Activated T-helper 1 cell treated with anti-CD3 and anti-CD28 coated beads, Interleukin-2, amount 50 U/mL, for 16 hours (primary cell): ENCODE results near the gene TDRD3.
"Not testable (repeated sequence)": the region's sequence is repeated elsewhere in the genome, so short reads cannot be mapped to it uniquely, and the experiment has no call there.

Experiments
- DNase-seq, 2 donors: peaks; one replicate each; pipeline ENCODE4 v3.0.0-alpha.2; 2020; ENCODE audit warnings: low read depth in 1 of 2, low spot score in 1 of 2

Gene TDRD3

GRCh38 chr13:60396783-60397703, at the start of gene TDRD3:
Gene TDRD3 (plus strand): TSS chr13:60397220. CDS start chr13:60397365, 145 bp downstream.
- DNase-seq: peak; percentile 45 to 69

- DNase-seq: no peak
Observed at GRCh38 chr13:60347690-60348089, 49.3 kb upstream of the TDRD3 start.

GRCh38 chr13:60348097-60348496, 48.9 kb upstream of the TDRD3 start:
- DNase-seq: no peak

DNA sequence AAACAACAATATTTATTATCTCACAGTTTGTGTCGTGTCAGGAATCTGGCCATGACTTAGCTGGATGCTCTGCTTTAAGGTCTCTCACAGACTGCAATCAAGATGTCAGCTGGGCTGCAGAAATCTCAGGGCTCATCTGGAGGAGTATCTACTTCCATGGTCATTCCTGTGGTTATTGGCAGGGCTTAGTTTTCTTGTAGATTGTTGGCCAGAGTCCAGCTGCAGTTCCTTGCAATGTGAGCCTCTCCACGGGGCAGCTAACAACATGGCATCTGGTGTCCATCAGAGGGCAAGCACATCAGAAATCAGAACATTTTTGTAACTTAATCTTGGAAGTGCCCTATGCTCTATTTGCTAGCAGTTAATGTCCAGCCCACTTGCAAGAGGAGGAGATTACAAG, 45.7 kb upstream of the TDRD3 start:
- no peak for DNase-seq

DNA sequence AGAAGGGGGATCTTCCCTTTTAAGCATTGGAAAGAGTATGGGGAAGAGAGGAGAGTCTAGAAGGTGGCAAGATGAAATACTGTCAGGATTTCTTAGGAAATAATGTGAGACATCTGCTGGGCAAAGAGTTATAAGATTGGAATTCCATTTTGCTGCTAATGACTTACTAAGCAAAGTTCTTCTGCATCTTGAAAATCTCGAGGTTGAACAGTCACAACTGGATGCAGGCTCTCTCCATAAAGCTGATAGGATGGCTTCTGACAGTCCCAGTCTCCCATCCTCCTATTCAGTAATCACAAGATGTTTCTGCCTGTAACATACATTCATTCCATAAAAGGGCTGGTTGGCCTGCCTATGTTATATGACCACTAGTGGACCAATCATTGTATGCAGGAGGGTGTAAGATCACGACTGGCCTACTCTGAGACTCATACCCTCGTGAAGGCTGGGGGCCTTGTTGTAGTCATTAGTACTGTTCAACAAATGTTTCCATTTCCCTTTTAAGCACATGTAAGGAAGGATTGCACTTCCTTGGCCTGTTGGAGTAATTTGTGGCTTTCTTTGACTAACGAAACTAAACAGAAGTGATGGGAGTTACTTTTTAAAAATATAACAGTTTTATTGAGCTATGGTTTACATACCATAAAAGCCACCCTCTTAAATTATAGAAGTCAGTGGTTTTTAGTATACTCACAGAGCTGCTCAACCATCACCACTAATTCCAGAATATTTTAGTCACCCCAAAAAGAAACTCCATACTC, 45.0 kb upstream of the TDRD3 start:
- DNase-seq: no peak

GRCh38 chr13:60352644-60353043, 44.4 kb upstream of the TDRD3 start:
- DNase-seq: no peak

DNA sequence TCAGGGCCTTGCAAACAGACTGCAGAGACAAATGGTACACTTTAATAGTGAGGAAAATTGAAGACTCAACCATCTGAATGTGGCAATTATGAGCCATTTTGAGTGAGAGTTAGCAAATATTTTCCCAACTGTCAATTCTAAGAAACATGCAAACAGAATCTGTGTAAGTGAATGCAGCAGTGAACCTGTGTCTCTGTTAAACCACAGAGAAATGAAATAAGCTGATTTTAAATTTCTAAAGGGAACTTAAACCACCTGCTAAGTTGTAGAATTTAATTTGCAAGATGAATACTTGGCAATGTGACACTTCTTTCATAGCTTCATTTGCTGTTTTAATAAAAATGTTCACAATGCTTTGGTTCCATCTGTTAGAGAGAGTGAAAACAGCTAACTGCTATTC, 42.0 kb upstream of the TDRD3 start:
- no peak for DNase-seq

DNA sequence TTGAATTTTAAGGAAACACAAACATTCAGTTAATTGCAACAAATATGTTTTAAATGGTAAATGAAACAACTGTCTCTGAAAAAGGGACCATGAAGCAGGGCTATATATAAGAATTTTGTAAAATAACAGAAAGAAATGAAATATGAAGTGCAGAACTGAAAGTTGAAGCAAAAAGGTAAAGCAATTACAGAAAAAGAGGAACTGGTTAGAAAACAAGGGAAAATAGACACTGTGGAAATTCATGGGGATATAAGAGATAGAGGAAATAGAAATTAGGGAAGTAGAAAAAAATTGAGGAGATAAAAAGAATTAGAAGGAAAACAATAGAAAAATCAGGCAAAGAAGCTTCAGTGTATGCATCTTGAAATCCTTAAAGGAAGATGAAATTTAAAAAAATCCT, 40.0 kb upstream of the TDRD3 start:
- DNase-seq: no peak

DNA sequence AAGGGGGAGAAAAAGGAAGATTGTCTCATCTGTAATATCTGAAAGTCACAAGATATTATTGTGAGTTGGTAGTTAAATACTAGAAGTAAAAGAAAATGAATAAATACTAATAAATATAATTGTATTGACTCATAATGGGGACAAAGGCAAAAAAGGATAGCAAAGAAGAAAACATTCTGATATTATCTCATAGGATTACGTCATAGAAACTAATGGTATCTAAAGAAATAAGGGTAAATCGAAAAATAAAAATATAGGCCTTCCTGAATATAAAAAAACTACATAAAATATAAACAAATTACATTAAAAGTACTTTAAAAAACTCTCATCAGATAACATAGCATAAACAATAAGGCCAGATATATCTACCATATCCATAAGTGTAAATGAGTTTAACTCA, 38.6 kb upstream of the TDRD3 start:
- no peak for DNase-seq

GRCh38 chr13:60363288-60363687, 33.7 kb upstream of the TDRD3 start:
- DNase-seq: no peak

- DNase-seq: no peak
Observed at GRCh38 chr13:60369242-60369641, 27.8 kb upstream of the TDRD3 start.

GRCh38 chr13:60370343-60370742, 26.7 kb upstream of the TDRD3 start:
- DNase-seq: no peak

DNA sequence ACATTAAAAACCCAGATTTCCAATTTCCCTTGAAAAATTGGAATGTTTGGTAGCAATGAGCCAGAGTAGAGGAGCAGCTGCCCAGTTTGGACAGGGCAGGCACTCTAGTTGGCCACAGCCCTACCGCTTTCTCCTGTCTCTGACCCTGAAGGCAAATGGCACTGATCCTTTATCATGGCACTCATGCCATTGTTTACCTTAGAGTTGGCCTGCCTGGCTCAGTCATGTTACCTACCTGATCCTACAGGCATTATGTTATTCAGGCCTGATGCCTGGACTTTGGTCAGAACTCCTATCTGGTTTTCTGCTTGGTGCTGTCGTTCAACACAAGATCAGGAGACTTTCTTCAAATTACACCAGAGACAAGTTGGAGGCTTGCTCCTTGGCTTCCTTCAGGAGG, 24.9 kb upstream of the TDRD3 start:
- DNase-seq: no peak

DNA sequence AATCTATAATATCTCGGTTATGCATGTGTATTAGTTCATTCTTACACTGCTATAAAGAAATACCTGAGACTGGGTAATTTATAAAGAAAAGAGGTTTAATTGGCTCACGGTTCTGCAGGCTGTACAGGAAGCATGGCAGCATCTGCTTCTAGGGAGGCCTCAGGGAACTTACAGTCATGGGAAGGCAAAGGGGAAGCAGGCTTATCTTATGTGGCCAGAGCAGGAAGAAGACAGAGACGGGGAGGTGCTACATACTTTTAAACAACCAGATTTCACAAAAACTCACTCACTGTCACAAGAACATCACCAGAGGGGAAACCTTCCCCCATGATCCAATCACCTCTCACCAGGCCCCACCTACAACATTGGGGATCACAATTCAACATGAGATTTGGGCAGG, 17.7 kb upstream of the TDRD3 start:
- DNase-seq: not testable (repeated sequence)

DNA sequence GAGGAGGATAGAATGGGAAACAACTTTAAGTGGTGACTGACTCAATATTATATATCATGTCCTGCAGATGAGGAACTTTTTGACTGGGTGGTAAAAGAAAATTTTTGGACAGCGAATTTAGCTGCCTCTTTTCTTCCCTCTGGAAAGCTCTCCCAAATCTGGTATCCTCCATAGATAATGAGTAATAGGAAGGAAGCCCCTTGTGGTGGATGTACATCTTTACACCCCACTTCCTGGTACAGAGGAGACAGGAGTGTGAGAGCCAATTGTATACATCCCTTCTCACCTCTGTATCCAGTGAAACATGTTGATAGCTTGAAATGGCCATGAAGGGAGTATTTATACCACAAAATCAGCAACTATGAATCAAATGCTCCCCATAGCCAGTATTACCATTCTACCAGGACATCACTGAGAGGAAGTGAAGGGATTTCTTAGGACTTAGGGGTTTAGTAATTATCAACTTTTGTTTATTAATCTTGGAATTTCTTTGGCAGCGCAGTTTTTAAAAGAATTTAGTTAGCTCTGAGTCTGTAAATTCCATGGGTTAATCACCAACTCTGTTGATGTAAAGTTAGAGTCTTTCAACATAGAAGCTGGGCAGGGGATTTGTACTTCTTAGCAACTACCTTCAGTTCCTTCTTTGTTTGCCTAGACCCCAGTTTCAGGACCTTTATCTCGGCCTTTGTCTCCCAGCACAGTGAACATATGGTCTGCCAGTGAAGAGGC, 17.0 kb upstream of the TDRD3 start:
- DNase-seq: no peak

- DNase-seq: no peak
Observed at GRCh38 chr13:60384911-60385310, 12.1 kb upstream of the TDRD3 start.

DNA sequence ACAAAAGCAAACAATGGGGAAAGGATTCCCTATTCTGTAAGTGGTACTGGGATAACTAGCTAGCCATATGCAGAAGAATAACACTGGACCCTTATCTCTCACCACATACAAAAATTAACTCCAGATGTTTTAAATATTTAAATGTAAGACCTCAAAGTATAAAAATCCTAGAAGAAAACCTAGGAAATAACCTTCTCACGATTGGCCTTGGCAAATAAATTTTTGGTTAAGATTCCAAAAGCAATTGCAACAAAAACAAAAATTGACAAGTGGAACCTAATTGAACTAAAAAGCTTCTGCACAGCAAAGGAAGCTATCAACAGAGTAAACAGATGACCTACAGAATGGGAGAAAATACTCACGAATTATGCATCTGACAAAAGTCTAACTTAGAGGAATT, 10.8 kb upstream of the TDRD3 start:
- no peak for DNase-seq

GRCh38 chr13:60392131-60392530, 4.9 kb upstream of the TDRD3 start:
- DNase-seq: no peak

GRCh38 chr13:60395971-60396782, 843 bp upstream of the TDRD3 start:
- peak; percentile 67 to 80 for DNase-seq

DNA sequence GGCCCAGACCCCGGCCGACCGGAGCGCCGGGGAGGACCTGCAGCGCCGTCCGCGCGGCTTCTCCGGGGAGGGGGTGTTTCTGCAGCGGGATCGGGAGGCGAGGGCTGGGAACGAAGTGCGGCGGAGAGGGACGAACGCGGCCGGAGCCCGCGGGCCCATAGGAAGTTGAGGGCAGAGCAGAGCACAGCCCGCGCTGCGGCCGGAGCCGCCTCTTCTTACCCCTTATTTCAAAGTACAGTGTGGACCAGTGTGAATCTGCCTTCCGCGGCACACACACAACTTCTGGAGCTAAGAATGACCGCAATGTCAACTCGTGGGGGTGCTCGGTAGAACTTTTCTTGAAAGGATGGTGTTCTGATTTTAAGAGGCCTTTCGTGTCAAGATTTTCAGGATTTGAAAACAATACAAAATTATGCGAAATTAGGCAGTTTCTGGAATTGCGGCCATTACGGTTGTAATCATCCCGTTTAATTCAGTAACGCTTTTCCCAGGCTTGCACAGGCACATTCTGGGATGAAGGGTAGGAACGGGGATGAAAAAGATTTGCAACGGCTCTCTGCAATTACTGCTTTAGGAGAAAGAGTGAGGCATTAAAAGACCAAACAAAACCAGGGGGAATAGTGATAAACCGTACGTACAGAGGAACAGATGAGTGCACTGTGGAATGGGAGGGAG, 821 bp downstream of the TDRD3 start:
- no peak for DNase-seq
